Measurements from ENCODE around the gene TAF9.

GRCh38 chr5:69415584-69415958 is 46.3 kb upstream of the TAF9 start:
- no peak for TF ChIP-seq EZH2 (IDR thresholded peaks at IDR 0.05; ENCODE audit: borderline replicate concordance, insufficient read depth, low read length, poor library complexity, severe bottlenecking)
- no peak for TF ChIP-seq CTCF (IDR thresholded peaks at IDR 0.05; ENCODE audit: poor library complexity, severe bottlenecking)
- TF ChIP-seq SMC3 (conservative IDR thresholded peaks at IDR 0.05; ENCODE audit: poor library complexity), result no peak
- TF ChIP-seq REST (IDR thresholded peaks at IDR 0.05; ENCODE audit: borderline replicate concordance), result no peak
- no peak for TF ChIP-seq TAF1 (IDR thresholded peaks at IDR 0.05; ENCODE audit: low read depth)
- no peak for TF ChIP-seq EP300 (conservative IDR thresholded peaks at IDR 0.05; ENCODE audit: poor library complexity, severe bottlenecking)
- no peak for TF ChIP-seq POLR2AphosphoS5 (IDR thresholded peaks at IDR 0.05)
